Measurements from ENCODE around the gene STATH. TPM values are rescaled to one million over a fixed set of nuclear protein-coding genes. Genes with fewer than 3 reads are reported as not detected.
"Not testable (repeated sequence)": the region's sequence is repeated elsewhere in the genome, so short reads cannot be mapped to it uniquely, and the experiment has no call there.

STATH gene
- total RNA-seq, 1 experiment from 2014 or later = not detected

GRCh38 chr4:70041652-70042286 lies 46.0 kb downstream of the STATH start:
- no peaks in the 10 kb centered on the region for H3K4me1 ChIP-seq (ENCODE audit: insufficient read depth, low read length, poor library complexity, severe bottlenecking)
- H3K9me3 ChIP-seq (ENCODE audit: low read depth, low read length, poor library complexity, severe bottlenecking) = no peaks in the 10 kb centered on the region
- TF ChIP-seq, protein P1, sequence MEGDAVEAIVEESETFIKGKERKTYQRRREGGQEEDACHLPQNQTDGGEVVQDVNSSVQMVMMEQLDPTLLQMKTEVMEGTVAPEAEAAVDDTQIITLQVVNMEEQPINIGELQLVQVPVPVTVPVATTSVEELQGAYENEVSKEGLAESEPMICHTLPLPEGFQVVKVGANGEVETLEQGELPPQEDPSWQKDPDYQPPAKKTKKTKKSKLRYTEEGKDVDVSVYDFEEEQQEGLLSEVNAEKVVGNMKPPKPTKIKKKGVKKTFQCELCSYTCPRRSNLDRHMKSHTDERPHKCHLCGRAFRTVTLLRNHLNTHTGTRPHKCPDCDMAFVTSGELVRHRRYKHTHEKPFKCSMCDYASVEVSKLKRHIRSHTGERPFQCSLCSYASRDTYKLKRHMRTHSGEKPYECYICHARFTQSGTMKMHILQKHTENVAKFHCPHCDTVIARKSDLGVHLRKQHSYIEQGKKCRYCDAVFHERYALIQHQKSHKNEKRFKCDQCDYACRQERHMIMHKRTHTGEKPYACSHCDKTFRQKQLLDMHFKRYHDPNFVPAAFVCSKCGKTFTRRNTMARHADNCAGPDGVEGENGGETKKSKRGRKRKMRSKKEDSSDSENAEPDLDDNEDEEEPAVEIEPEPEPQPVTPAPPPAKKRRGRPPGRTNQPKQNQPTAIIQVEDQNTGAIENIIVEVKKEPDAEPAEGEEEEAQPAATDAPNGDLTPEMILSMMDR (conservative IDR thresholded peaks at IDR 0.05; ENCODE audit: low read depth, low read length) = no peak
- TF ChIP-seq EZH2 (IDR thresholded peaks at IDR 0.05; ENCODE audit: borderline replicate concordance, low read depth, low read length, poor library complexity, severe bottlenecking) = no peak
- H3K4me3 ChIP-seq (ENCODE audit: low read depth, low read length, poor library complexity, severe bottlenecking) = no peak overlapping the region
- DNase-seq (ENCODE audit: low spot score) = no peak
- BruUV-seq (replicated peaks) = no TSS peak
- intact Hi-C loops (cut with micrococcal nuclease; ENCODE audit: unreplicated experiment) = no loop called here
- H3K36me3 ChIP-seq (ENCODE audit: insufficient read depth, low read length, poor library complexity, severe bottlenecking) = no peaks in the 10 kb centered on the region
- ChIA-PET CTCF (no interaction called here), POLR2A (ENCODE audit: low non-redundant PET) (no interaction called here)
- H3K27me3 ChIP-seq (replicated peaks; ENCODE audit: insufficient read depth, low read depth, low read length, poor library complexity) = no peaks in the 10 kb centered on the region
- H3K27ac ChIP-seq (ENCODE audit: low read depth, low read length, poor library complexity, severe bottlenecking) = no peak overlapping the region

GRCh38 chr4:70050138-70050537 lies 54.4 kb downstream of the STATH start, which contains the start of gene HTN1:
TSS of gene HTN1 (plus strand) at chr4:70050438. CDS start at chr4:70053077, 2,639 bp downstream.
- BruUV-seq (replicated peaks); intact Hi-C loops (cut with micrococcal nuclease; ENCODE audit: unreplicated experiment); H3K27ac ChIP-seq (ENCODE audit: low read depth, low read length, poor library complexity, severe bottlenecking); H3K9me3 ChIP-seq (ENCODE audit: low read depth, low read length, poor library complexity, severe bottlenecking); DNase-seq (ENCODE audit: low spot score); H3K4me1 ChIP-seq (ENCODE audit: insufficient read depth, low read length, poor library complexity, severe bottlenecking); POLR2A ChIA-PET (ENCODE audit: low non-redundant PET); H3K27me3 ChIP-seq (replicated peaks; ENCODE audit: insufficient read depth, low read depth, low read length, poor library complexity); H3K36me3 ChIP-seq (ENCODE audit: insufficient read depth, low read length, poor library complexity, severe bottlenecking); H3K4me3 ChIP-seq (ENCODE audit: low read depth, low read length, poor library complexity, severe bottlenecking); CTCF ChIA-PET: not testable (repeated sequence)

Other genes with a start within 250 kb of the STATH start
- gene SULT1B1, start 235.3 kb upstream of the STATH start, total RNA-seq (2021) = 1.8 and 2.1 TPM in 2 replicates
- 13.4 and 16.0 TPM in 2 replicates for gene SULT1E1, start 135.8 kb upstream of the STATH start, total RNA-seq (2021)
- gene CSN1S1, start 64.9 kb upstream of the STATH start, total RNA-seq (2021) = not detected in 2 replicates
- gene CSN2, start 30.2 kb upstream of the STATH start, total RNA-seq (2021) = not detected in 2 replicates
- not detected in 2 replicates for gene HTN3, start 32.5 kb downstream of the STATH start, total RNA-seq (2021)
- not detected in 2 replicates for gene HTN1, start 54.5 kb downstream of the STATH start, total RNA-seq (2021)
- not detected in 2 replicates for gene PRR27, start 158.3 kb downstream of the STATH start, total RNA-seq (2021)
- gene ODAM, start 199.8 kb downstream of the STATH start, total RNA-seq (2021) = not detected in 2 replicates
- gene FDCSP, start 230.2 kb downstream of the STATH start, total RNA-seq (2021) = not detected in 2 replicates
- gene CSN3, start 246.6 kb downstream of the STATH start, total RNA-seq (2021) = not detected in 2 replicates

Data from A673 (cell line).